A549 (cell line): ENCODE measurements around the gene TMEM163.

Experiments used
- CTCF ChIP-seq: fragments of >200 bp; sonication (Bioruptor Twin); formaldehyde crosslinking; IDR thresholded peaks from 3 replicates; pipeline ENCODE4 v1.5.1; 2016
- EP300 ChIP-seq, 2 experiments: fragments of >200 bp; sonication (Bioruptor Twin); formaldehyde crosslinking; IDR thresholded peaks; 2 replicates in 1 of 2; 3 replicates in 1 of 2; pipeline ENCODE4 v1.6.1; 2016 to 2017
- GATA3 ChIP-seq: IDR thresholded peaks from 2 replicates; pipeline ENCODE4 v1.6.1; 2012; ENCODE audit warnings: borderline replicate concordance
- JUNB ChIP-seq: fragments of >200 bp; sonication (Bioruptor Twin); formaldehyde crosslinking; IDR thresholded peaks from 2 replicates; pipeline ENCODE4 v1.6.1; 2016
- KDM5A ChIP-seq: fragments of 200-600 bp; sonication (generic); IDR thresholded peaks from 2 replicates; pipeline ENCODE4 v1.6.1; 2016; ENCODE audit warnings: antibody characterized with exemption, mild to moderate bottlenecking
- PBX3 ChIP-seq: IDR thresholded peaks from 2 replicates; pipeline ENCODE4 v1.6.1; 2012
- POLR2A ChIP-seq: IDR thresholded peaks from 2 replicates; pipeline ENCODE4 v1.6.1; 2012; ENCODE audit warnings: mild to moderate bottlenecking, low read length
- SMC3 ChIP-seq: fragments of >200 bp; sonication (Bioruptor Twin); formaldehyde crosslinking; IDR thresholded peaks from 3 replicates; pipeline ENCODE4 v1.6.1; 2018; ENCODE audit warnings: inconsistent platforms
- SREBF2 ChIP-seq: fragments of 450-650 bp; IDR thresholded peaks from 2 replicates; pipeline ENCODE4 v1.6.1; 2014; ENCODE audit warnings: mild to moderate bottlenecking, moderate library complexity
- TF ChIP-seq, protein P1 (sequence below): fragments of 200-600 bp; sonication (generic); IDR thresholded peaks from 2 replicates; pipeline ENCODE4 v1.6.1; 2016; ENCODE audit warnings: antibody characterized with exemption, mild to moderate bottlenecking, moderate library complexity

GRCh38 chr2:134721596-134721995, 2.8 kb upstream of the TMEM163 start:
- TF ChIP-seq CTCF (no peak), GATA3 (no peak), PBX3 (no peak), SMC3 (no peak), EP300 (IDR thresholded peaks at IDR 0.05) (no peak), POLR2A (no peak), JUNB (no peak), SREBF2 (no peak), KDM5A (no peak)
- TF ChIP-seq, protein P1, sequence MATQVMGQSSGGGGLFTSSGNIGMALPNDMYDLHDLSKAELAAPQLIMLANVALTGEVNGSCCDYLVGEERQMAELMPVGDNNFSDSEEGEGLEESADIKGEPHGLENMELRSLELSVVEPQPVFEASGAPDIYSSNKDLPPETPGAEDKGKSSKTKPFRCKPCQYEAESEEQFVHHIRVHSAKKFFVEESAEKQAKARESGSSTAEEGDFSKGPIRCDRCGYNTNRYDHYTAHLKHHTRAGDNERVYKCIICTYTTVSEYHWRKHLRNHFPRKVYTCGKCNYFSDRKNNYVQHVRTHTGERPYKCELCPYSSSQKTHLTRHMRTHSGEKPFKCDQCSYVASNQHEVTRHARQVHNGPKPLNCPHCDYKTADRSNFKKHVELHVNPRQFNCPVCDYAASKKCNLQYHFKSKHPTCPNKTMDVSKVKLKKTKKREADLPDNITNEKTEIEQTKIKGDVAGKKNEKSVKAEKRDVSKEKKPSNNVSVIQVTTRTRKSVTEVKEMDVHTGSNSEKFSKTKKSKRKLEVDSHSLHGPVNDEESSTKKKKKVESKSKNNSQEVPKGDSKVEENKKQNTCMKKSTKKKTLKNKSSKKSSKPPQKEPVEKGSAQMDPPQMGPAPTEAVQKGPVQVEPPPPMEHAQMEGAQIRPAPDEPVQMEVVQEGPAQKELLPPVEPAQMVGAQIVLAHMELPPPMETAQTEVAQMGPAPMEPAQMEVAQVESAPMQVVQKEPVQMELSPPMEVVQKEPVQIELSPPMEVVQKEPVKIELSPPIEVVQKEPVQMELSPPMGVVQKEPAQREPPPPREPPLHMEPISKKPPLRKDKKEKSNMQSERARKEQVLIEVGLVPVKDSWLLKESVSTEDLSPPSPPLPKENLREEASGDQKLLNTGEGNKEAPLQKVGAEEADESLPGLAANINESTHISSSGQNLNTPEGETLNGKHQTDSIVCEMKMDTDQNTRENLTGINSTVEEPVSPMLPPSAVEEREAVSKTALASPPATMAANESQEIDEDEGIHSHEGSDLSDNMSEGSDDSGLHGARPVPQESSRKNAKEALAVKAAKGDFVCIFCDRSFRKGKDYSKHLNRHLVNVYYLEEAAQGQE, result no peak
